Adrenal gland (tissue), 12 donors: ENCODE measurements around the gene HEYL. TPM values are rescaled to one million over a fixed set of nuclear protein-coding genes. Genes with fewer than 3 reads are reported as not detected.

Experiments
- DNase-seq, 7 donors: peaks; one replicate each; pipeline ENCODE4 v3.0.0-alpha.2; 2019 to 2020
- H3K27ac ChIP-seq, 5 donors: fragments of 200-600 bp; sonication (generic) in 4 of 5; 1 replicate in 3 of 5; 2 replicates in 2 of 5; pipeline versions ENCODE4 v1.5.1 to v1.8.0; 2016 to 2020; ENCODE audit warnings: mild to moderate bottlenecking in 1 of 5
- H3K27me3 ChIP-seq: fragments of 200-600 bp; 2 replicates; pipeline ENCODE4 v1.8.0; 2021
- H3K36me3 ChIP-seq, 2 donors: fragments of 200-600 bp; replicated peaks in 1 of 2; 1 replicate in 1 of 2; 2 replicates in 1 of 2; pipeline versions ENCODE4 v1.5.1 to v1.8.0; 2018 to 2022
- H3K4me1 ChIP-seq, 2 donors: fragments of 200-600 bp; replicated peaks in 1 of 2; 1 replicate in 1 of 2; 2 replicates in 1 of 2; pipeline versions ENCODE4 v1.5.1 to v1.8.0; 2018 to 2021
- H3K4me3 ChIP-seq, 4 donors: fragments of 200-600 bp; sonication (generic) in 3 of 4; one replicate each; pipeline ENCODE4 v1.5.1; 2016 to 2018
- H3K9me3 ChIP-seq, 3 donors: fragments of 200-600 bp; sonication (generic) in 1 of 3; replicated peaks in 1 of 3; 1 replicate in 2 of 3; 2 replicates in 1 of 3; pipeline versions ENCODE4 v1.5.1 to v1.8.0; 2016 to 2021
- POLR2A ChIP-seq, 2 donors: fragments of 450-650 bp; IDR thresholded peaks; one replicate each; pipeline ENCODE4 v1.6.1; 2017; ENCODE audit warnings: antibody characterized with exemption in 2 of 2, mild to moderate bottlenecking in 2 of 2, moderate library complexity in 1 of 2
- WGBS, 4 donors: extraction: QIAGEN DNeasy Blood & Tissue Kit in 2 of 4; methylation state at CpG; one replicate each; pipeline versions ENCODE4 v1.1.5 to v1.1.7; 2013 to 2017; 5-methylcytosine and 5-hydroxymethylcytosine counted together
- intact Hi-C, 2 donors: fragments of 100-400 bp; cut with DNase I; formaldehyde crosslinking; loops; one replicate each; pipeline versions ENCODE4 v1.14.1 to v1.15.0; 2022 to 2023
- polyA plus RNA-seq, 3 donors: library from polyadenylated mRNA; stranded (reverse); fragments of 200-250 nt in 2 of 3; fragments of 350-450 nt in 1 of 3; fragmentation: Illumina TruSeq in 1 of 3; extraction: RNeasy Lipid Tissue Mini Kit (QIAGEN cat#74804) in 1 of 3; gene quantifications; one replicate each; pipeline ENCODE4 v1.2.3, GENCODE V29; 2013 to 2014
- total RNA-seq, 9 donors: library from RNA; depleted of rRNA in 4 of 9; stranded (reverse); fragments of >200 nt in 4 of 9; fragments of 120-200 nt in 1 of 9; fragmentation: NEBNext Ultra II Directional in 1 of 9; extraction: Animal tissue kit (Norgen Biotek cat#: 25700) in 1 of 9; gene quantifications; one replicate each; pipeline versions ENCODE4 v1.1.0 to v1.2.4, GENCODE V29; 2013 to 2023
- TF ChIP-seq, protein P1 (sequence below), 6 experiments: fragments of 450-650 bp in 4 of 6; fragments of 200-600 bp in 2 of 6; sonication (generic) in 1 of 6; IDR thresholded peaks; 1 replicate in 5 of 6; 2 replicates in 1 of 6; pipeline versions ENCODE4 v1.5.1 to v1.8.0; 2016 to 2021; ENCODE audit warnings: antibody characterized with exemption in 6 of 6, mild to moderate bottlenecking in 2 of 6, moderate library complexity in 1 of 6
- donor health status: healthy with polysubstance abuse.
- donor health status: Bipolar disorder and iron deficiency.
- donor health status: DM: yes; HTN: yes; CAD: no.
- donor health status: DM: no; HTN: no; CAD: no.
- donor health status: DM: no; HTN: no; CAD: no.
- donor health status: DM: yes; HTN: yes; CAD: no.

Gene HEYL
- total and polyA plus RNA-seq, 12 donors: 2.4 to 27.7 (median 14.0) TPM

DNA sequence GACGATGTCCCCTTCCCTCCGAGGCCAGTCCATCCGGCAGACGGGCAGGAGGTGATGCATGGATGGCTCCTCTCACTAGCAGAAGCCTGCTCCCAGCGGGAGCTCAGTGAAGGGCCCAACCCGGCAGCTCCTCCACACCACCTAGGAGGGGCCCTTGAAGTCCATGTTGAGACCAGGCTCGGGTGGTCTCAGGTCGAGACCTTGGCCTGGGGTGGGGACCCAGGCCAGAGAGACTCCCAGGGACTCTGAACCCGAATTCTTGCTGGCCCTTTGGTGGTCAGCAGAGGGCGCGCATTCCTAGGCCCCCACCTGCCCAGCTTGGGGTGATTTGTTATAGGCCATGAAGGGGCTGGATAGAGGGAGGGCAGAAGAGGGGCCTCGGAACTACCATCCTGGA lies 33.1 kb upstream of the HEYL start:
- intact Hi-C loops: no loop called here
- DNase-seq: no peak
- peak overlapping the region in 1 of 4 donors; percentile 52 for H3K4me3 ChIP-seq
- no peak for TF ChIP-seq POLR2A (IDR thresholded peaks at IDR 0.05)
- TF ChIP-seq, protein P1, sequence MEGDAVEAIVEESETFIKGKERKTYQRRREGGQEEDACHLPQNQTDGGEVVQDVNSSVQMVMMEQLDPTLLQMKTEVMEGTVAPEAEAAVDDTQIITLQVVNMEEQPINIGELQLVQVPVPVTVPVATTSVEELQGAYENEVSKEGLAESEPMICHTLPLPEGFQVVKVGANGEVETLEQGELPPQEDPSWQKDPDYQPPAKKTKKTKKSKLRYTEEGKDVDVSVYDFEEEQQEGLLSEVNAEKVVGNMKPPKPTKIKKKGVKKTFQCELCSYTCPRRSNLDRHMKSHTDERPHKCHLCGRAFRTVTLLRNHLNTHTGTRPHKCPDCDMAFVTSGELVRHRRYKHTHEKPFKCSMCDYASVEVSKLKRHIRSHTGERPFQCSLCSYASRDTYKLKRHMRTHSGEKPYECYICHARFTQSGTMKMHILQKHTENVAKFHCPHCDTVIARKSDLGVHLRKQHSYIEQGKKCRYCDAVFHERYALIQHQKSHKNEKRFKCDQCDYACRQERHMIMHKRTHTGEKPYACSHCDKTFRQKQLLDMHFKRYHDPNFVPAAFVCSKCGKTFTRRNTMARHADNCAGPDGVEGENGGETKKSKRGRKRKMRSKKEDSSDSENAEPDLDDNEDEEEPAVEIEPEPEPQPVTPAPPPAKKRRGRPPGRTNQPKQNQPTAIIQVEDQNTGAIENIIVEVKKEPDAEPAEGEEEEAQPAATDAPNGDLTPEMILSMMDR (IDR thresholded peaks at IDR 0.05): peak in 3 of 6 experiments; percentile 8 to 46 (median 9)
- 27 to 59% (median 42%) methylated on average over 9 to 12 of the region's 12 CpGs for WGBS, 4 donors
- no peaks in the 10 kb centered on the region for H3K9me3 ChIP-seq
- peaks cover 7% of the 10 kb centered on the region for H3K27me3 ChIP-seq
- H3K4me1 ChIP-seq: peaks cover 11% of the 10 kb centered on the region in 2 donors
- H3K36me3 ChIP-seq: no peaks in the 10 kb centered on the region
- H3K27ac ChIP-seq: peak overlapping the region in 1 of 5 donors; percentile 60

DNA sequence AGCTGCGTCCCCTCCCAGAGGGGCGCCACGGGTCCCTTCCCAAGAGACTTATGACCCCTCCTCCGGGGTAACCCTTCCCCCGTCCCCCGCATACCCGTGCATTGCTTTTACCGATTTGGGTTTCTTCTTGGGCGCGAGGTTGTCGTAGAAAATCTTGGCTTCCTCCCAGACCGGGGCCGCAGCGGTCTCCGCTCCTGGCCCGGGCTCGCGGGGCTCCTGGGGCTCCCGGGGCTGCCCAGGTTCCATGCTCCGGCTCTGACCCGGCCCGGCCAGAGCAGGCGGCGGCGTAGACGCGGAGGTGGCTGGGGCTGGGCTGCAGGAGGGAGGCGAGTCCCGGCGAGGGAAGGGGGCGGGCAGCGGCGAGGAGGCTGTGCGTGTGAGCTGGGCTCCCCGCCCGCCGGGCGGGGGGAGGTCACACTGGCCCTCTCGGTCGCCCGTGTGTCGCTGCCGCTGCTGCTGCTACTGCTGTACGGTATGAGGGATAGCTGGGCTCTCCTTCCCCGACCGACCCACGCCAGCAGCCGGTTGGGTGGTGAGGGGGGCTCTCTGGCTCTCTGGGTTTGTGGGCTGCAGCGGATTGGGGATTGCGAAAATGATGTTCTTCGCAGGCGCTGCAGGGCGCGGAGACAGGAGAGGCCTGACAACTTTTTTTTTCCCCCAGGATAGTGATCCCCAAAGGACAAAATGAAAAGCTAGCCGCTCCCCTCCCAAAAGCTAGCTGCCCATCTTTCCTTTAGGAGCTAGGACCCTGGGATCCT lies 32.5 kb upstream of the HEYL start, which contains the start of gene NT5C1A:
TSS of gene NT5C1A (minus strand) at position 315 of the 758 bp plus-strand sequence. CDS start at position 246, 69 bp downstream.
- TF ChIP-seq, protein P1 (IDR thresholded peaks at IDR 0.05): no peak
- peak in 1 of 2 donors; percentile 6 for TF ChIP-seq POLR2A (IDR thresholded peaks at IDR 0.05)
- Histone ChIP-seq H3K27ac (peak within 1 kb of the TSS in 1 of 5 donors; percentile 60), H3K36me3 (no peaks in the 10 kb centered on the region), H3K27me3 (peaks cover 7% of the 10 kb centered on the region), H3K4me1 (peaks cover 11% of the 10 kb centered on the region in 2 donors), H3K4me3 (peak within 1 kb of the TSS in 3 of 4 donors; percentile 9 to 52 (median 28)), H3K9me3 (no peaks in the 10 kb centered on the region)
- 2 to 13% (median 5%) methylated on average over 11 to 55 of the region's 55 CpGs for WGBS, 4 donors
- intact Hi-C loops: no loop called here
- DNase-seq: peak in 5 of 7 donors; percentile 39 to 75 (median 58)

- no peak for TF ChIP-seq POLR2A (IDR thresholded peaks at IDR 0.05)
- TF ChIP-seq, protein P1 (IDR thresholded peaks at IDR 0.05): no peak
- intact Hi-C loops: no loop called here
- Histone ChIP-seq H3K27me3 (peaks cover 7% of the 10 kb centered on the region), H3K36me3 (no peaks in the 10 kb centered on the region), H3K4me1 (peaks cover 11% of the 10 kb centered on the region in 2 donors), H3K9me3 (no peaks in the 10 kb centered on the region), H3K4me3 (peak overlapping the region in 2 of 4 donors; percentile 28 to 52), H3K27ac (peak overlapping the region in 1 of 5 donors; percentile 60)
- WGBS, 4 donors: 1 to 18% (median 5%) methylated on average over 4 to 26 of the region's 26 CpGs
- DNase-seq: peak in 4 of 7 donors; percentile 24 to 76 (median 36)
Measured at GRCh38 chr1:39671433-39671792, 32.0 kb upstream of the HEYL start.

DNA sequence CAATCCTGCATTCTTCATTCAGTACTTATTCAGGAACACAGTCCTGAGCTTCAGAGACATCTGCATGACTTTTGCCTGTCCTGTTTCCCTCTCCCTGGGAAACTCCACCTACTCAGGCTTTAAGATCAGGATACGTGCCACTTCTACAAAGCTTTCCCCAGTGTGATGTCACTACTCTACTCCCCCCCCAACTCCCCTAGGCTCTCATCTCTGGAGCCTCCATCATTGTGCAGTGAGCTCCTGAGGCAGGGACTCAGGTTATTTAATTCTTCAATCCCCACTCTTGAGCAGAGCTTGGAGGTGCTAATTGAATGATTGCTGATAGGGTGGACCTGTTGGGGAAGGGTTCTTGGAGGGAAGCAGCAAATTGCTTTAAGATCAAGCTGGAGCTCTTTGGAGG lies 31.2 kb upstream of the HEYL start:
- TF ChIP-seq, protein P1 (IDR thresholded peaks at IDR 0.05): no peak
- no peak for TF ChIP-seq POLR2A (IDR thresholded peaks at IDR 0.05)
- Histone ChIP-seq H3K9me3 (no peaks in the 10 kb centered on the region), H3K36me3 (no peaks in the 10 kb centered on the region), H3K27me3 (peaks cover 7% of the 10 kb centered on the region), H3K27ac (peak overlapping the region in 1 of 5 donors; percentile 60), H3K4me1 (peaks cover 11% of the 10 kb centered on the region in 2 donors), H3K4me3 (no peak overlapping the region)
- 55 to 74% (median 71%) methylated on average over 1 of the region's 1 CpG for WGBS, 4 donors
- no peak for DNase-seq
- intact Hi-C loops: no loop called here
